Coronary artery (tissue), 2 donors: ENCODE measurements around the gene FILIP1L.
A peak's percentile ranks its signal among the peaks of the same experiment; 100 is the strongest.

Experiments
- DNase-seq: peaks from one replicate; pipeline ENCODE4 v3.0.0-alpha.2; 2017; ENCODE audit warnings: low spot score
- H3K27ac ChIP-seq, 2 donors: fragments of 200-600 bp; sonication (generic); one replicate each; pipeline ENCODE4 v1.5.1; 2016 to 2019
- H3K4me3 ChIP-seq: fragments of 200-600 bp; sonication (generic); 2 replicates; pipeline ENCODE4 v1.5.1; 2016; ENCODE audit warnings: mild to moderate bottlenecking, moderate library complexity
- CTCF ChIP-seq: fragments of 200-600 bp; sonication (generic); IDR thresholded peaks from one replicate; pipeline ENCODE4 v1.5.1; 2019; ENCODE audit warnings: antibody characterized with exemption

Gene FILIP1L

GRCh38 chr3:100144255-100144866, 30.1 kb upstream of the FILIP1L start:
- no peak for TF ChIP-seq CTCF
- Histone ChIP-seq H3K27ac (no peak overlapping the region), H3K4me3 (no peak overlapping the region)
- no peak for DNase-seq

GRCh38 chr3:100141586-100141985, 27.3 kb upstream of the FILIP1L start:
- no peak for TF ChIP-seq CTCF
- DNase-seq, result no peak
- no peak overlapping the region for H3K27ac ChIP-seq
- H3K4me3 ChIP-seq, result no peak overlapping the region

DNA sequence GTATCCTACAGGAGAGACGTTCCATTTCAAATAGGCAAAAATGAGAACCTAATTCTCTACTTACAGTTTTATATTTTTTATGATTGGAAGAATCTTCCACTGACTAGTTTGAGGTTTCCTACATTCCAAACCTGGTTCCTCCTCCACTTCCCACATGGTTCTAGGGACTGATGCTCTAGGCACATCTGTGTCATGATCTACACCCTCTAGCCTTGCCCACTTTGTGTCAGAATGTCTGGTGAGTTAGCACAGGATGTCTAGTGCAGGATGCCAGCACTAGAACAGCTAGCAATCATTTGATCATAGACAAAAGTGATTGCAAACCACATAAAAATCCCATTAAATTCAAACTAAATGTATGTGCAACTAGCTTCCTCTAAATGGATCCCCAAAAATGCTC, 26.7 kb upstream of the FILIP1L start:
- no peak for DNase-seq
- H3K27ac ChIP-seq, result no peak overlapping the region
- no peak overlapping the region for H3K4me3 ChIP-seq
- TF ChIP-seq CTCF, result no peak

DNA sequence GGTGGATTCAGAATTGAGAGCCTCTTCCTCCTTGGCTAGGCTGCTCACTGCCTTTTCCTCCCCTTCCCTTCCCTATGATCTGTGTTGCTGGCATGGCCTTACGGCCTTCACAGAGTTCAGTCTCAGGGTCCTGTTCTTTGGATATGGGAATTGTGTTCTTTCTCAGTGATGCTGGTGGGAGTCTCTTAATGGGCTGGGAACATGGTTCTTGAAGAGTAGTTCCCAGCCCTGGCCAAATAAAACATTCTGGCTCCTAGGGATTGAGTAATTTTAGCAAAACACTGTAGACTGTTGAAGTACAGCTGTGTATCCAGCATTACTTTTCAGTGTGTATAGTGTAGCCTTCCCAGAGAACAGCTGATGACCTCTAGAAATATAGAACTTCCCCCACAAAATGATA, 22.6 kb upstream of the FILIP1L start:
- DNase-seq, result no peak
- H3K4me3 ChIP-seq, result no peak overlapping the region
- peak overlapping the region; percentile 76 to 84 for H3K27ac ChIP-seq
- TF ChIP-seq CTCF, result no peak

- DNase-seq, result no peak
- H3K27ac ChIP-seq, result no peak overlapping the region
- TF ChIP-seq CTCF, result no peak
- H3K4me3 ChIP-seq, result no peak overlapping the region
Observed at GRCh38 chr3:100131241-100131640, 16.9 kb upstream of the FILIP1L start.

DNA sequence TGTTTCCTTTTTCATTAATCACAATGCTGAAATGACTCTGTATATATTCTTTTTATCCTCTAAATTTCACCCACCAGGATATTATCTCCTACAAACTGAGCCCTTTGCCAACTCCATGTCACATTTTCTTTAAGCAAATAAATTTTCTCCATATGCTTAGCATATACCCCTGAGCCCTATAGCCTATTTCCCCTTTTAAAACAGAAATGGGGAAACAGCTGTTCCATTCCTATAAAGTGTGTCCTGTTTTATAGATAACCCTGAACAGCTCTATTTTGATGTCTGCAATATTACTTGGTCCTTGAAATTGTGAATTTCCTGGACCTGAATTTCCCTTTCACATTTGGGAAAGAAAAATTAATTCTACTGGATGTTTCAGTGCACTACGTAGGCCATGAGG, 15.6 kb upstream of the FILIP1L start:
- Histone ChIP-seq H3K4me3 (no peak overlapping the region), H3K27ac (no peak overlapping the region)
- no peak for DNase-seq
- no peak for TF ChIP-seq CTCF

DNA sequence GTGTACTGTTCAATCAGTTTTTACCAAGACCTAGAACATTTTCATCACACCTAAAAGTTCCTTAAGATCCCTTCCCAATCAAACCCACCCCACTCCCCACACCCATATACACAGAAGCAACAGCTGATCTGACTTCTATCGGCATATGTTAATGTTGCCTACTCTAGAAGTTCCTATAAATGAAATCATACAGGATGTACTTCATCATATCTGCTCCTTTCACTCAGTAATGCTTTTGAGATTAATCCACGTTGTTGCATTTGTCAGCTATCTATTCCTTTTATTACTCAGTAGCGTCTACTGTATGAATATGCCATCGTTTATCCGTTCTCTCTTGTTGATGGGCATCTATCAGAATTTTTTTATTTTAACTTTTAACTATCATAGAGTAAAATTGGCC, 14.3 kb upstream of the FILIP1L start:
- Histone ChIP-seq H3K27ac (no peak overlapping the region), H3K4me3 (no peak overlapping the region)
- no peak for DNase-seq
- TF ChIP-seq CTCF, result no peak
